PC-9 (cell line): ENCODE measurements around the gene CEP290. TPM values are rescaled to one million over a fixed set of nuclear protein-coding genes. Genes with fewer than 3 reads are reported as not detected.

Experiments used
- BruUV-seq: library from RNA; stranded (reverse); fragments of 400-500 nt; replicated peaks from 2 replicates; lab custom pipeline; 2021; lab: Mats Ljungman, UMichigan
- CTCF ChIA-PET: fragments of 300-600 bp; sonication (Branson Sonifier 250); formaldehyde crosslinking; loops from one replicate; lab custom pipeline; 2022; ENCODE audit warnings: antibody characterized with exemption; lab: Charles Lee
- POLR2A ChIA-PET: fragments of 300-600 bp; sonication (Branson Sonifier 250); formaldehyde crosslinking; loops from one replicate; lab custom pipeline; 2022; ENCODE audit warnings: antibody characterized with exemption; ENCODE audit not compliant: unreplicated experiment; lab: Charles Lee
- DNase-seq, 2 experiments: peaks; one replicate each; pipeline versions ENCODE4 v3.0.0 to v3.0.0-alpha.2; 2015 to 2022; ENCODE audit warnings: mixed read lengths in 1 of 2
- H2AFZ ChIP-seq: fragments of 200-600 bp; sonication (generic); 2 replicates; pipeline ENCODE4 v1.8.1; 2017; ENCODE audit warnings: antibody characterized with exemption
- H3F3A ChIP-seq: fragments of 200-600 bp; sonication (generic); 2 replicates; pipeline ENCODE4 v1.8.1; 2017; ENCODE audit warnings: antibody characterized with exemption, mild to moderate bottlenecking, low read depth; ENCODE audit not compliant: insufficient read depth
- H3K27ac ChIP-seq: fragments of 200-600 bp; sonication (generic); 2 replicates; pipeline ENCODE4 v1.6.1; 2016; ENCODE audit warnings: mixed run types
- H3K27me3 ChIP-seq: fragments of 200-600 bp; sonication (generic); 2 replicates; pipeline ENCODE4 v1.6.1; 2016; ENCODE audit warnings: low read depth, mixed run types; ENCODE audit not compliant: insufficient read depth
- H3K36me3 ChIP-seq: fragments of 200-600 bp; sonication (generic); 2 replicates; pipeline ENCODE4 v1.6.1; 2016; ENCODE audit warnings: low read depth, mixed run types
- H3K4me1 ChIP-seq: fragments of 200-600 bp; sonication (generic); replicated peaks from 2 replicates; pipeline ENCODE4 v1.6.1; 2016; ENCODE audit warnings: mixed run types; ENCODE audit not compliant: insufficient read depth
- H3K4me2 ChIP-seq: fragments of 200-600 bp; sonication (generic); 2 replicates; pipeline ENCODE4 v1.6.1; 2017; ENCODE audit warnings: mixed run types
- H3K4me3 ChIP-seq: fragments of 200-600 bp; sonication (generic); 2 replicates; pipeline ENCODE4 v1.6.1; 2016; ENCODE audit warnings: mixed run types
- H3K79me2 ChIP-seq: fragments of 200-600 bp; sonication (generic); 2 replicates; pipeline ENCODE4 v1.6.1; 2017; ENCODE audit warnings: low read depth, mixed run types
- H3K9me2 ChIP-seq: fragments of 200-600 bp; sonication (generic); 2 replicates; pipeline ENCODE4 v1.8.1; 2017; ENCODE audit warnings: mild to moderate bottlenecking; ENCODE audit not compliant: insufficient read depth
- H3K9me3 ChIP-seq: fragments of 200-600 bp; sonication (generic); 2 replicates; pipeline ENCODE4 v1.8.1; 2016; ENCODE audit warnings: low read depth; ENCODE audit not compliant: insufficient read depth
- H4K20me1 ChIP-seq: fragments of 200-600 bp; sonication (generic); 2 replicates; pipeline ENCODE4 v1.8.1; 2017; ENCODE audit not compliant: insufficient read depth
- EZH2 ChIP-seq: fragments of 200-600 bp; sonication (generic); IDR thresholded peaks from 2 replicates; pipeline ENCODE4 v1.8.0; 2017; ENCODE audit warnings: antibody characterized with exemption, low read depth
- intact Hi-C: fragments of 100-400 bp; cut with micrococcal nuclease; formaldehyde crosslinking; loops from one replicate; pipeline ENCODE4 v1.10.0; 2022; ENCODE audit not compliant: unreplicated experiment
- total RNA-seq: library from RNA; stranded (reverse); gene quantifications from 2 replicates; pipeline ENCODE4 v1.2.3, GENCODE V29; 2021
- TF ChIP-seq, protein P1 (sequence below): fragments of 200-600 bp; sonication (generic); conservative IDR thresholded peaks from 2 replicates; pipeline ENCODE4 v1.6.1; 2017; ENCODE audit warnings: mixed run types, antibody characterized with exemption, mild to moderate bottlenecking, moderate library complexity

The CEP290 gene
- total RNA-seq, 1 experiment from 2014 or later, result 21.9 TPM

DNA sequence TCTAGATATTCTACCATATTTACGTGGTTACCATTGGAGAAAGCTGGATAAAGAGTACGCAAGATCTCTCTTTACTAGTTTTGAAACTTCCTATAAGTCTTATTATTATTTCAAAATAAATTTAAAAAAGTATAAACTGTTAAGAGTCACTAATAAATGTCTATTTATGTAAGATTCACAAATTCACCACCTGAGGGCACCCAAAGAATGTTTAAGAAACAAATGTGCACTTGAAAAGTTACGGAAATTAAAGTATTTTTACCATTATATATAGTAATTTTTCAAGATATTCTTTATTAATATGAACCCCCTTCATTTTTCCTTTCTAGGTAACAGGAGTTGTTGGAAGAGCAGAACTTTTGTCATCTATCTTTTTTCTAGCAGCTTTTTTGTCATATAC lies 12.1 kb upstream of the CEP290 start:
- no peaks in the 10 kb centered on the region for H3K4me1 ChIP-seq
- H3F3A ChIP-seq, result no peaks in the 10 kb centered on the region
- H3K4me2 ChIP-seq, result no peak overlapping the region
- H3K79me2 ChIP-seq, result no peaks in the 10 kb centered on the region
- no TSS peak for BruUV-seq
- CTCF ChIA-PET, result no interaction called here
- H3K9me2 ChIP-seq, result no peaks in the 10 kb centered on the region
- POLR2A ChIA-PET, result no interaction called here
- no peak for DNase-seq
- no peaks in the 10 kb centered on the region for H3K27me3 ChIP-seq
- H4K20me1 ChIP-seq, result no peaks in the 10 kb centered on the region
- 0 out of 2 replicates have a peak, but pooled peaks cover 9% of the 10 kb centered on the region for H3K36me3 ChIP-seq
- H3K27ac ChIP-seq, result no peak overlapping the region
- no peak overlapping the region for H2AFZ ChIP-seq
- no peaks in the 10 kb centered on the region for H3K9me3 ChIP-seq
- TF ChIP-seq EZH2, result no peak
- TF ChIP-seq, protein P1, sequence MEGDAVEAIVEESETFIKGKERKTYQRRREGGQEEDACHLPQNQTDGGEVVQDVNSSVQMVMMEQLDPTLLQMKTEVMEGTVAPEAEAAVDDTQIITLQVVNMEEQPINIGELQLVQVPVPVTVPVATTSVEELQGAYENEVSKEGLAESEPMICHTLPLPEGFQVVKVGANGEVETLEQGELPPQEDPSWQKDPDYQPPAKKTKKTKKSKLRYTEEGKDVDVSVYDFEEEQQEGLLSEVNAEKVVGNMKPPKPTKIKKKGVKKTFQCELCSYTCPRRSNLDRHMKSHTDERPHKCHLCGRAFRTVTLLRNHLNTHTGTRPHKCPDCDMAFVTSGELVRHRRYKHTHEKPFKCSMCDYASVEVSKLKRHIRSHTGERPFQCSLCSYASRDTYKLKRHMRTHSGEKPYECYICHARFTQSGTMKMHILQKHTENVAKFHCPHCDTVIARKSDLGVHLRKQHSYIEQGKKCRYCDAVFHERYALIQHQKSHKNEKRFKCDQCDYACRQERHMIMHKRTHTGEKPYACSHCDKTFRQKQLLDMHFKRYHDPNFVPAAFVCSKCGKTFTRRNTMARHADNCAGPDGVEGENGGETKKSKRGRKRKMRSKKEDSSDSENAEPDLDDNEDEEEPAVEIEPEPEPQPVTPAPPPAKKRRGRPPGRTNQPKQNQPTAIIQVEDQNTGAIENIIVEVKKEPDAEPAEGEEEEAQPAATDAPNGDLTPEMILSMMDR, result peak; percentile 69
- intact Hi-C loops, result loop anchor here (1.0 to 5.0 kb wide), 3 partner anchors 144 to 863 kb away; no protein-coding TSS in a partner anchor
- H3K4me3 ChIP-seq, result no peak overlapping the region

DNA sequence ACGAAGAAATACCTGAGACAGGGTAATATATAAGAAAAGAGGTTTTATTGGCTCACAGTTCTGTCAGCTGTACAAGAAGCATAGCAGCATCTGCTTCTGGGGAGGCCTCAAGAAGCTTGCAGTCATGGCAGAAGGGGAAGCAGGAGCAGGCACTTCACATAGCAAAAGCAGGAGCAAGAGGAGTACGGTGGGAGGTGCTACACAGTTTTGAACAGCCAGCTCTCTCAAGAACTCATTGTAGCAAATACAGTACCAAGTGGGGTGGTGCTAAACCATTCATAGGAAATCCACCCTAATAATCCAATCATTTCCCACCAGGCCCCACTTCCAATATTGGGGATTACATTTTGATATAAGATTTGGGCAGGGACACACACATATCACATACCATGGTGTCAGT lies 8.2 kb upstream of the CEP290 start:
- H3K79me2 ChIP-seq, result 0 out of 2 replicates have a peak, but pooled peaks cover under 1% of the 10 kb centered on the region
- H3K27me3 ChIP-seq, result no peaks in the 10 kb centered on the region
- 0 out of 2 replicates have a peak, but pooled peaks cover 14% of the 10 kb centered on the region for H3K36me3 ChIP-seq
- no TSS peak for BruUV-seq
- TF ChIP-seq, protein P1, result no peak
- no peak for TF ChIP-seq EZH2
- no peak overlapping the region for H3K27ac ChIP-seq
- H3K4me1 ChIP-seq, result no peaks in the 10 kb centered on the region
- no peaks in the 10 kb centered on the region for H4K20me1 ChIP-seq
- POLR2A ChIA-PET, result no interaction called here
- intact Hi-C loops, result loop anchor here (5.0 kb wide), 1 partner anchor 847 kb away; no protein-coding TSS in a partner anchor
- no peak overlapping the region for H3K4me2 ChIP-seq
- H3K9me3 ChIP-seq, result no peaks in the 10 kb centered on the region
- DNase-seq, result no peak
- H3K9me2 ChIP-seq, result no peaks in the 10 kb centered on the region
- CTCF ChIA-PET, result no interaction called here
- H2AFZ ChIP-seq, result no peak overlapping the region
- H3F3A ChIP-seq, result no peaks in the 10 kb centered on the region
- no peak overlapping the region for H3K4me3 ChIP-seq

DNA sequence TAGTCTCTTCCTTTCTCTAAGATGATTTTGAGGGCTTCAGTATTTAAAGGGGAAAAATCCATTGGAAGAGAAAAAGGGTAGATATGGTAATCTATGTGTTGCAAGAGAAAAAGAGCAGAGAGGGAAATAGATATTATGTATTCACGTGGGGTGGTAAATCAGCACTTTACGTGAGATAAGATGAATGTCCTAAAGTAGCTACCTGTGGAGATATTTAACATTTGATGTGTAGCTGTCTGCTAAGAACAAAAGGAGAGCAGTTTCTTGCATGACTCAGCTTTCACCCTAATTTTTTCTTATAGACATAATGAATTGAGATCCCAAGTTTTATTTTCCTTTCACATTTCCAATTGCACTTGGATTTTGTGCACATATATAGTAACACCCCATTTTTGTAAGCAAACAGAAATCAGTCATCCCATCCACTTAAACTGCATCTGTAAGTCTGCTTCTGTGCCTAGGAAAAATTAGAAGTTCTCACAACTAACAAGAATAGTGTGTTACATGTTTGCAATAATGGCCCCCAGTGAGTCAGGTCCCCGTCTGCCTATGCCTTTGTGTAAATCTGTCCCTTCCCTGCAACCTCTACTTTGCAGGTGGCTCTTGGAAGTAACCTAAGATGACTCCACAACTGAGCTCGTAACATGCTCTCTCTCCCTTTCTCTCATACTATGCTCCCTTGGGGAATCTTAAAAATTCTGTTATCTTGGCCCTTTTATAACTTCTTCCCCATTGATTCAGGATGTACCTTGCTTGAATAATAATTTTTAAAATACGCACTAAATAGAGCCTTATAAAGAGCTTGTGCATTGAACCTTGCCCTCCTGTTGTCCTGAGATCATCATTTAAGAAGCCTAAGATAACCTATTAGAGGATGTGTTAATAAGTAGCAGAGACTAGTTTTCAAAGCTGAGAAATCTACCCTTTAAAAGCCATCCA lies 3.9 kb upstream of the CEP290 start:
- DNase-seq, result no peak
- no peak overlapping the region for H3K4me2 ChIP-seq
- no peak overlapping the region for H2AFZ ChIP-seq
- 0 out of 2 replicates have a peak, but pooled peaks cover 5% of the 10 kb centered on the region for H3K36me3 ChIP-seq
- no peaks in the 10 kb centered on the region for H3K9me2 ChIP-seq
- no peak overlapping the region for H3K4me3 ChIP-seq
- CTCF ChIA-PET, result no interaction called here
- no peak overlapping the region for H3K27ac ChIP-seq
- no peaks in the 10 kb centered on the region for H3K27me3 ChIP-seq
- TF ChIP-seq, protein P1, result no peak
- no peak for TF ChIP-seq EZH2
- intact Hi-C loops, result no loop called here
- TSS peak; percentile 3 for BruUV-seq
- H3K9me3 ChIP-seq, result no peaks in the 10 kb centered on the region
- H3F3A ChIP-seq, result peaks cover 8% of the 10 kb centered on the region; the same call in 1 of the 2 replicates
- H4K20me1 ChIP-seq, result no peaks in the 10 kb centered on the region
- POLR2A ChIA-PET, result interaction anchor here (0.5 to 0.7 kb wide), 4 partner anchors 11 to 725 kb away, joined by 3 read pairs; no protein-coding TSS in a partner anchor
- H3K4me1 ChIP-seq, result peaks cover 13% of the 10 kb centered on the region
- peaks cover 26% of the 10 kb centered on the region for H3K79me2 ChIP-seq
